A673 (cell line): ENCODE data around the gene SLC25A13. TPM values are rescaled to one million over a fixed set of nuclear protein-coding genes. Genes with fewer than 3 reads are reported as not detected.

Experiments used
- BruUV-seq: library from RNA; stranded (reverse); fragments of 400-500 nt; replicated peaks from 2 replicates; lab custom pipeline; 2021; lab: Mats Ljungman, UMichigan
- CTCF ChIA-PET: fragments of 300-600 bp; sonication (Branson Sonifier 250); formaldehyde crosslinking; loops from one replicate; lab custom pipeline; 2022; ENCODE audit warnings: antibody characterized with exemption; lab: Charles Lee
- POLR2A ChIA-PET: fragments of 300-600 bp; sonication (Branson Sonifier 250); formaldehyde crosslinking; loops from one replicate; lab custom pipeline; 2022; ENCODE audit warnings: antibody characterized with exemption; ENCODE audit not compliant: low non-redundant PET; lab: Charles Lee
- DNase-seq: peaks from one replicate; pipeline ENCODE4 v3.0.0-alpha.2; 2015; ENCODE audit warnings: low spot score
- H3K27ac ChIP-seq: fragments of 200-600 bp; sonication (generic); 2 replicates; pipeline ENCODE4 v1.5.1; 2016; ENCODE audit warnings: mixed run types, low read depth, mild to moderate bottlenecking, mixed read lengths, antibody characterized with exemption, low read length; ENCODE audit not compliant: poor library complexity, severe bottlenecking
- H3K27me3 ChIP-seq: fragments of 200-600 bp; sonication (generic); replicated peaks from 2 replicates; pipeline ENCODE4 v1.6.1; 2017; ENCODE audit warnings: mixed run types, low read depth, mild to moderate bottlenecking, mixed read lengths, antibody characterized with exemption, low read length; ENCODE audit not compliant: insufficient read depth, poor library complexity
- H3K36me3 ChIP-seq: fragments of 200-600 bp; sonication (generic); 2 replicates; pipeline ENCODE4 v1.6.1; 2016; ENCODE audit warnings: mixed run types, mild to moderate bottlenecking, mixed read lengths, antibody characterized with exemption, low read length; ENCODE audit not compliant: insufficient read depth, poor library complexity, severe bottlenecking
- H3K4me1 ChIP-seq: fragments of 200-600 bp; sonication (generic); 2 replicates; pipeline ENCODE4 v1.6.1; 2017; ENCODE audit warnings: mixed run types, mild to moderate bottlenecking, mixed read lengths, antibody characterized with exemption, low read length; ENCODE audit not compliant: insufficient read depth, poor library complexity, severe bottlenecking
- H3K4me3 ChIP-seq: fragments of 200-600 bp; sonication (generic); 2 replicates; pipeline ENCODE4 v1.5.1; 2016; ENCODE audit warnings: low read depth, mixed run types, mild to moderate bottlenecking, mixed read lengths, low read length; ENCODE audit not compliant: poor library complexity, severe bottlenecking
- H3K9me3 ChIP-seq: fragments of 200-600 bp; sonication (generic); 2 replicates; pipeline ENCODE4 v1.6.1; 2016; ENCODE audit warnings: mixed run types, low read depth, mild to moderate bottlenecking, mixed read lengths, antibody characterized with exemption, low read length; ENCODE audit not compliant: poor library complexity, severe bottlenecking
- CTCF ChIP-seq: fragments of 300-800, 200-600 bp; sonication (generic); conservative IDR thresholded peaks from 2 replicates; pipeline ENCODE4 v1.5.1; 2017; ENCODE audit warnings: low read depth, mild to moderate bottlenecking, antibody characterized with exemption, low read length, moderate library complexity, mixed read lengths
- EZH2 ChIP-seq: fragments of 200-600 bp; sonication (generic); IDR thresholded peaks from 2 replicates; pipeline ENCODE4 v1.6.1; 2017; ENCODE audit warnings: borderline replicate concordance, low read depth, mild to moderate bottlenecking, mixed read lengths, antibody characterized with exemption, low read length; ENCODE audit not compliant: poor library complexity, severe bottlenecking
- intact Hi-C: fragments of 100-400 bp; cut with micrococcal nuclease; formaldehyde crosslinking; loops from one replicate; pipeline ENCODE4 v1.10.0; 2022; ENCODE audit not compliant: unreplicated experiment
- total RNA-seq: library from RNA; stranded (reverse); gene quantifications from 2 replicates; pipeline ENCODE4 v1.2.3, GENCODE V29; 2021

The SLC25A13 gene
- total RNA-seq, 1 experiment from 2014 or later: 22.7 TPM

GRCh38 chr7:96200740-96201139, 121.2 kb downstream of the SLC25A13 start:
- Histone ChIP-seq H3K36me3 (no peaks in the 10 kb centered on the region), H3K27me3 (no peaks in the 10 kb centered on the region), H3K27ac (no peak overlapping the region), H3K9me3 (no peaks in the 10 kb centered on the region), H3K4me1 (no peaks in the 10 kb centered on the region), H3K4me3 (no peak overlapping the region)
- DNase-seq: no peak
- no TSS peak for BruUV-seq
- intact Hi-C loops: no loop called here
- POLR2A ChIA-PET: no interaction called here
- TF ChIP-seq EZH2: no peak
- no peak for TF ChIP-seq CTCF
- CTCF ChIA-PET: no interaction called here

GRCh38 chr7:96199421-96199820, 122.5 kb downstream of the SLC25A13 start:
- DNase-seq: no peak
- no peaks in the 10 kb centered on the region for H3K4me1 ChIP-seq
- intact Hi-C loops: no loop called here
- no peaks in the 10 kb centered on the region for H3K36me3 ChIP-seq
- ChIA-PET POLR2A (no interaction called here), CTCF (no interaction called here)
- no peaks in the 10 kb centered on the region for H3K9me3 ChIP-seq
- no peaks in the 10 kb centered on the region for H3K27me3 ChIP-seq
- TF ChIP-seq CTCF (no peak), EZH2 (no peak)
- no peak overlapping the region for H3K4me3 ChIP-seq
- H3K27ac ChIP-seq: no peak overlapping the region
- BruUV-seq: no TSS peak

GRCh38 chr7:96198047-96198636, 123.8 kb downstream of the SLC25A13 start:
- Histone ChIP-seq H3K4me1 (no peaks in the 10 kb centered on the region), H3K36me3 (no peaks in the 10 kb centered on the region), H3K27me3 (no peaks in the 10 kb centered on the region), H3K27ac (no peak overlapping the region), H3K9me3 (no peaks in the 10 kb centered on the region), H3K4me3 (no peak overlapping the region)
- POLR2A ChIA-PET: no interaction called here
- intact Hi-C loops: no loop called here
- no peak for DNase-seq
- TF ChIP-seq CTCF (no peak), EZH2 (no peak)
- BruUV-seq: no TSS peak
- CTCF ChIA-PET: no interaction called here
